A549 (cell line): ENCODE measurements around the gene TFB2M. TPM values are rescaled to one million over a fixed set of nuclear protein-coding genes. Genes with fewer than 3 reads are reported as not detected.

Experiments used
- ATAC-seq, 2 experiments: fragments of 200-7000 bp in 1 of 2; fragments of >200 bp in 1 of 2; cut with Nextera tagmentation in 1 of 2; cut with Tn5 transposase in 1 of 2; 3 replicates each; pipeline versions ENCODE4 v1.8.0 to v1.9.1; 2018 to 2020; ENCODE audit warnings: mild to moderate bottlenecking in 1 of 2, moderate library complexity in 1 of 2
- CTCF ChIA-PET: fragments of 300-600 bp; sonication (Branson Sonifier 250); formaldehyde crosslinking; extraction: SDS; loops from one replicate; lab custom pipeline; 2021; ENCODE audit warnings: antibody characterized with exemption, inconsistent platforms; lab: Yijun Ruan, JAX
- POLR2A ChIA-PET: fragments of 350-600 bp; formaldehyde crosslinking; extraction: SDS; loops from one replicate; lab custom pipeline; 2021; ENCODE audit warnings: antibody characterized with exemption, inconsistent platforms; lab: Yijun Ruan, JAX
- DNase-seq, 2 experiments: peaks; one replicate each; pipeline versions ENCODE4 v3.0.0 to v3.0.0-alpha.2; 2011 to 2016; ENCODE audit warnings: low read depth in 1 of 2, low spot score in 1 of 2
- FAIRE-seq: peaks from 2 replicates; lab custom pipeline; 2011; peaks lifted over from hg19 to GRCh38; lab: Jason Lieb, UNC
- H3K27ac ChIP-seq, 2 experiments: fragments of >200 bp; sonication (Bioruptor Twin); formaldehyde crosslinking; 3 replicates each; pipeline ENCODE4 v1.5.1; 2016 to 2017
- H3K4me1 ChIP-seq: fragments of >200 bp; sonication (Bioruptor Twin); formaldehyde crosslinking; 3 replicates; pipeline ENCODE4 v1.6.1; 2016
- H3K4me2 ChIP-seq: fragments of >200 bp; sonication (Bioruptor Twin); formaldehyde crosslinking; 3 replicates; pipeline ENCODE4 v1.6.1; 2016
- H3K4me3 ChIP-seq: fragments of >200 bp; sonication (Bioruptor Twin); formaldehyde crosslinking; 3 replicates; pipeline ENCODE4 v1.5.1; 2016
- H3K9me3 ChIP-seq: fragments of >200 bp; sonication (Bioruptor Twin); formaldehyde crosslinking; 3 replicates; pipeline ENCODE4 v1.6.1; 2016
- BHLHE40 ChIP-seq: IDR thresholded peaks from 2 replicates; pipeline ENCODE4 v1.6.1; 2012; ENCODE audit warnings: low read depth, low read length, inconsistent platforms
- CBX8 ChIP-seq: fragments of 200-600 bp; sonication (generic); IDR thresholded peaks from 2 replicates; pipeline ENCODE4 v1.6.1; 2016
- CHD2 ChIP-seq: fragments of 150-350 bp; IDR thresholded peaks from 2 replicates; pipeline ENCODE4 v1.6.1; 2014; ENCODE audit warnings: low read length; ENCODE audit not compliant: partially characterized antibody
- EHF ChIP-seq: fragments of 250-450 bp; sonication (Bioruptor Pico); IDR thresholded peaks from 2 replicates; pipeline ENCODE4 v1.5.0; 2020; ENCODE audit warnings: mild to moderate bottlenecking
- EHMT2 ChIP-seq: fragments of 200-600 bp; sonication (generic); IDR thresholded peaks from 2 replicates; pipeline ENCODE4 v1.6.1; 2016; ENCODE audit warnings: antibody characterized with exemption, low read depth, mild to moderate bottlenecking, moderate library complexity
- ESRRA ChIP-seq: fragments of 150-350 bp; IDR thresholded peaks from 2 replicates; pipeline ENCODE4 v1.6.1; 2014; ENCODE audit warnings: mild to moderate bottlenecking, low read length, borderline replicate concordance
- FOSB ChIP-seq: fragments of 250-450 bp; sonication (Bioruptor Pico); IDR thresholded peaks from 2 replicates; pipeline ENCODE4 v1.5.0; 2020; ENCODE audit warnings: mild to moderate bottlenecking, moderate library complexity
- FOXS1 ChIP-seq: fragments of 250-450 bp; sonication (Bioruptor Pico); IDR thresholded peaks from 2 replicates; pipeline ENCODE4 v1.5.0; 2020; ENCODE audit warnings: mild to moderate bottlenecking, moderate library complexity
- GATA3 ChIP-seq: IDR thresholded peaks from 2 replicates; pipeline ENCODE4 v1.6.1; 2012; ENCODE audit warnings: borderline replicate concordance
- HDAC2 ChIP-seq: fragments of 200-600 bp; sonication (generic); IDR thresholded peaks from 2 replicates; pipeline ENCODE4 v1.6.1; 2016
- HEYL ChIP-seq: fragments of 250-450 bp; sonication (Bioruptor Pico); IDR thresholded peaks from 2 replicates; pipeline ENCODE4 v1.8.0; 2021; ENCODE audit warnings: mild to moderate bottlenecking, moderate library complexity
- HOXA7 ChIP-seq: fragments of 250-450 bp; sonication (Bioruptor Pico); IDR thresholded peaks from 2 replicates; pipeline ENCODE4 v1.5.0; 2020; ENCODE audit warnings: mild to moderate bottlenecking, moderate library complexity
- HOXB13 ChIP-seq: fragments of 250-450 bp; sonication (Bioruptor Pico); IDR thresholded peaks from 2 replicates; pipeline ENCODE4 v1.5.0; 2020; ENCODE audit warnings: low read depth, mild to moderate bottlenecking, moderate library complexity
- JUN ChIP-seq, 2 experiments: fragments of >200 bp; sonication (Bioruptor Twin); formaldehyde crosslinking; IDR thresholded peaks; 2 replicates in 1 of 2; 3 replicates in 1 of 2; pipeline ENCODE4 v1.6.1; 2016 to 2017
- JUNB ChIP-seq: fragments of >200 bp; sonication (Bioruptor Twin); formaldehyde crosslinking; IDR thresholded peaks from 2 replicates; pipeline ENCODE4 v1.6.1; 2016
- MAFK ChIP-seq: fragments of 450-650 bp; IDR thresholded peaks from 2 replicates; pipeline ENCODE4 v1.6.1; 2014; ENCODE audit not compliant: partially characterized antibody
- NR3C1 ChIP-seq: fragments of >200 bp; sonication (Bioruptor Twin); formaldehyde crosslinking; IDR thresholded peaks from 3 replicates; pipeline ENCODE4 v1.6.1; 2017
- RAD21 ChIP-seq, 2 experiments: fragments of >200 bp in 1 of 2; sonication (Bioruptor Twin) in 1 of 2; formaldehyde crosslinking in 1 of 2; IDR thresholded peaks in 1 of 2; conservative IDR thresholded peaks in 1 of 2; 2 replicates in 1 of 2; 3 replicates in 1 of 2; pipeline ENCODE4 v1.6.1; 2012 to 2018; ENCODE audit warnings: inconsistent platforms in 1 of 2
- RCOR1 ChIP-seq: fragments of 150-350 bp; IDR thresholded peaks from 2 replicates; pipeline ENCODE4 v1.6.1; 2014; ENCODE audit warnings: antibody characterized with exemption, low read length, low read depth
- RFX5 ChIP-seq: fragments of 450-650 bp; IDR thresholded peaks from 2 replicates; pipeline ENCODE4 v1.7.1; 2014; ENCODE audit warnings: antibody characterized with exemption, mild to moderate bottlenecking, moderate library complexity
- RNF2 ChIP-seq: fragments of 200-600 bp; sonication (generic); IDR thresholded peaks from 2 replicates; pipeline ENCODE4 v1.6.1; 2016; ENCODE audit warnings: low read depth, mild to moderate bottlenecking, antibody characterized with exemption, moderate library complexity, borderline replicate concordance
- SMC3 ChIP-seq: fragments of >200 bp; sonication (Bioruptor Twin); formaldehyde crosslinking; IDR thresholded peaks from 3 replicates; pipeline ENCODE4 v1.6.1; 2018; ENCODE audit warnings: inconsistent platforms
- SREBF2 ChIP-seq: fragments of 450-650 bp; IDR thresholded peaks from 2 replicates; pipeline ENCODE4 v1.6.1; 2014; ENCODE audit warnings: mild to moderate bottlenecking, moderate library complexity
- ZC3H11A ChIP-seq: fragments of 450-650 bp; IDR thresholded peaks from 2 replicates; pipeline ENCODE4 v1.6.1; 2014; ENCODE audit warnings: antibody characterized with exemption, mild to moderate bottlenecking
- ZNF302 ChIP-seq: fragments of 250-450 bp; sonication (Bioruptor Pico); IDR thresholded peaks from 2 replicates; pipeline ENCODE4 v1.9.0; 2021; ENCODE audit warnings: inconsistent platforms, mild to moderate bottlenecking, moderate library complexity
- WGBS: methylation state at CpG from one replicate; pipeline ENCODE4 v1.1.6; 2017; ENCODE audit errors: missing lambda C conversion rate; 5-methylcytosine and 5-hydroxymethylcytosine counted together
- polyA plus RNA-seq, 4 experiments: library from polyadenylated mRNA; depleted of rRNA in 3 of 4; stranded (reverse); fragments of >200 nt; fragmentation: RNase III in 1 of 4; extraction: RNeasy Plus Mini Kit Qiagen cat#74134 plus additional on column Dnase treatment in 1 of 4; gene quantifications; 2 replicates in 3 of 4; 3 replicates in 1 of 4; pipeline ENCODE4 v1.2.3, GENCODE V29; 2011 to 2017
- TF ChIP-seq, protein P1 (sequence below): IDR thresholded peaks from 2 replicates; pipeline ENCODE4 v1.6.1; 2012; ENCODE audit warnings: low read depth, borderline replicate concordance
- TF ChIP-seq, protein P2 (sequence below): fragments of 250-450 bp; sonication (Bioruptor Pico); IDR thresholded peaks from 2 replicates; pipeline ENCODE4 v1.5.0; 2020; ENCODE audit warnings: low read depth, mild to moderate bottlenecking, moderate library complexity
- TF ChIP-seq, protein P3 (sequence below): fragments of >200 bp; sonication (Bioruptor Twin); formaldehyde crosslinking; IDR thresholded peaks from 3 replicates; pipeline ENCODE4 v1.6.1; 2016

The TFB2M gene
- polyA plus RNA-seq, 2 of the 4 experiments (the other 2 are of a cell fraction) = 27.7 to 59.9 TPM

DNA sequence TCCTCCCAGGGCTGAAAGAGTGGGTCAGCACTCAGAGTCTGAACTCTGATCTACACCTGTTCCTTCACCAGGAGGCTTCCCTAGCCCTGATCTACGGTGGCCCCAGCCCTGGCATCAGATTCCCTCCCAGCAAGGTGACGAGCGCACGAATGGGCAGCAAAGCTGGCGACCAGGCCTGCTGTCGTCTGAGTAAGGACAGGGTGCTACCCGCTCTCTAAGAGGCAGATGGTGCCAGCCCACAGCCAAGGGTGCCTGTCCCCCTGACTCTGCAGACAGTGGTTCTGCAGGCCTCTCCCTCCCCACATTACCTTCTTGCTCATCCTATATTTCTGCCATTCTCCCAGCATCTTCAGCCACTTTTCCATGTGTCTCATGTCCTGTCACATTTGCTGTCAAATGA is 48.7 kb downstream of the TFB2M start:
- DNase-seq (no peak), FAIRE-seq (no peak), ATAC-seq (no peak)
- TF ChIP-seq EHF (CRISPR knock-in tag) = no peak
- no peak for TF ChIP-seq CHD2
- no peak for TF ChIP-seq EHMT2
- TF ChIP-seq JUNB = no peak
- TF ChIP-seq, protein P1, sequence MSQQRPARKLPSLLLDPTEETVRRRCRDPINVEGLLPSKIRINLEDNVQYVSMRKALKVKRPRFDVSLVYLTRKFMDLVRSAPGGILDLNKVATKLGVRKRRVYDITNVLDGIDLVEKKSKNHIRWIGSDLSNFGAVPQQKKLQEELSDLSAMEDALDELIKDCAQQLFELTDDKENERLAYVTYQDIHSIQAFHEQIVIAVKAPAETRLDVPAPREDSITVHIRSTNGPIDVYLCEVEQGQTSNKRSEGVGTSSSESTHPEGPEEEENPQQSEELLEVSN = no peak
- TF ChIP-seq FOSB (CRISPR knock-in tag) = no peak
- no peak for TF ChIP-seq HOXA7 (CRISPR knock-in tag)
- no peak for TF ChIP-seq ZNF302
- TF ChIP-seq GATA3 = no peak
- no peak for TF ChIP-seq SMC3
- no peak for TF ChIP-seq RCOR1
- no peak overlapping the region for H3K27ac ChIP-seq
- CTCF ChIA-PET = no interaction called here
- H3K4me1 ChIP-seq = no peaks in the 10 kb centered on the region
- H3K4me2 ChIP-seq = no peak overlapping the region
- 50% methylated on average over 5 of the region's 7 CpGs for WGBS
- peaks cover 51% of the 10 kb centered on the region for H3K9me3 ChIP-seq
- H3K4me3 ChIP-seq = no peak overlapping the region
- POLR2A ChIA-PET = no interaction called here

DNA sequence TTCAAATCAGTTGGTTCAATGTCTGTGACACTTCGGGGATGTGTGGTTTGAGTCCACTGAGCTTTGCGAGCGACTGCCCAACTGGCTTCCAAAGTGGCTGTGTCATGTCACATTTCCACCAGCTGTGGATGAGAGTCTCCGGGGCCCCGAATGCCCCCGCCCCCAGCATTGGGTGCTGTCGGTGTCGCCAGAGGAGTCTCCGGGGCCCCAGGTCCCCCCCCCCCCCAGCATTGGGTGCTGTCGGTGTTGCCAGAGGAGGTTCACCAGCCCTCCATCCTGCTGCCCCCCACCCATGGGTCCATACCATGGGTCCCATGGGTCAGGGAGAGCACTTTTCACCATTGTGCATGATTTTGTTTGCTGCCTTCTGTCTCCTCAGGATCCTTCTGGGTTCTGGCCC is 49.9 kb downstream of the TFB2M start:
- Histone ChIP-seq H3K27ac (no peak overlapping the region), H3K4me3 (no peak overlapping the region), H3K4me2 (no peak overlapping the region), H3K4me1 (no peaks in the 10 kb centered on the region), H3K9me3 (peaks cover 44% of the 10 kb centered on the region)
- ATAC-seq = no peak
- FAIRE-seq = no peak
- 84% methylated on average over 4 of the region's 10 CpGs for WGBS
- TF ChIP-seq RAD21 (conservative IDR thresholded peaks at IDR 0.05 in 1 of 2, IDR thresholded peaks at IDR 0.05 in 1 of 2) = no peak
- TF ChIP-seq ZC3H11A = no peak
- no peak for TF ChIP-seq RFX5
- TF ChIP-seq HOXB13 (CRISPR knock-in tag) = no peak
- TF ChIP-seq RNF2 = no peak
- TF ChIP-seq CBX8 = no peak
- TF ChIP-seq JUN (IDR thresholded peaks at IDR 0.05) = no peak
- TF ChIP-seq, protein P2, sequence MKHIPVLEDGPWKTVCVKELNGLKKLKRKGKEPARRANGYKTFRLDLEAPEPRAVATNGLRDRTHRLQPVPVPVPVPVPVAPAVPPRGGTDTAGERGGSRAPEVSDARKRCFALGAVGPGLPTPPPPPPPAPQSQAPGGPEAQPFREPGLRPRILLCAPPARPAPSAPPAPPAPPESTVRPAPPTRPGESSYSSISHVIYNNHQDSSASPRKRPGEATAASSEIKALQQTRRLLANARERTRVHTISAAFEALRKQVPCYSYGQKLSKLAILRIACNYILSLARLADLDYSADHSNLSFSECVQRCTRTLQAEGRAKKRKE = no peak
- TF ChIP-seq NR3C1 = no peak
- TF ChIP-seq BHLHE40 = no peak
- TF ChIP-seq HDAC2 = no peak
- TF ChIP-seq RCOR1 = no peak
- TF ChIP-seq MAFK = no peak
- TF ChIP-seq FOXS1 (CRISPR knock-in tag) = no peak
- no peak for TF ChIP-seq ESRRA
- TF ChIP-seq SREBF2 = no peak
- no peak for TF ChIP-seq HEYL (CRISPR knock-in tag)
- TF ChIP-seq, protein P3, sequence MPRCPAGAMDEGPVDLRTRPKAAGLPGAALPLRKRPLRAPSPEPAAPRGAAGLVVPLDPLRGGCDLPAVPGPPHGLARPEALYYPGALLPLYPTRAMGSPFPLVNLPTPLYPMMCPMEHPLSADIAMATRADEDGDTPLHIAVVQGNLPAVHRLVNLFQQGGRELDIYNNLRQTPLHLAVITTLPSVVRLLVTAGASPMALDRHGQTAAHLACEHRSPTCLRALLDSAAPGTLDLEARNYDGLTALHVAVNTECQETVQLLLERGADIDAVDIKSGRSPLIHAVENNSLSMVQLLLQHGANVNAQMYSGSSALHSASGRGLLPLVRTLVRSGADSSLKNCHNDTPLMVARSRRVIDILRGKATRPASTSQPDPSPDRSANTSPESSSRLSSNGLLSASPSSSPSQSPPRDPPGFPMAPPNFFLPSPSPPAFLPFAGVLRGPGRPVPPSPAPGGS = no peak
- ChIA-PET POLR2A (no interaction called here), CTCF (no interaction called here)
- no peak for DNase-seq
